GM21528 (cell line): Measurements from ENCODE around the gene MAOB.
A peak's percentile ranks its signal among the peaks of the same experiment; 100 is the strongest.
"Not testable (repeated sequence)": the region's sequence is repeated elsewhere in the genome, so short reads cannot be mapped to it uniquely, and the experiment has no call there.

Experiments
- ATAC-seq: cut with Tn5 transposase; IDR thresholded peaks from one replicate; pipeline ENCODE4 v1.9.1; 2021; ENCODE audit warnings: mild to moderate bottlenecking, moderate library complexity; ENCODE audit not compliant: unreplicated experiment, low FRiP score

Gene MAOB

GRCh38 chrX:43785930-43786591, 96.2 kb downstream of the MAOB start:
- ATAC-seq, result no peak

GRCh38 chrX:43758044-43758443, 124.2 kb downstream of the MAOB start:
- ATAC-seq, result no peak

GRCh38 chrX:43756076-43756475, 126.2 kb downstream of the MAOB start:
- no peak for ATAC-seq

- ATAC-seq, result no peak
Measured at GRCh38 chrX:43753637-43754036, 128.6 kb downstream of the MAOB start.

GRCh38 chrX:43750248-43750676, 132.0 kb downstream of the MAOB start:
- peak; percentile 57 for ATAC-seq

GRCh38 chrX:43747476-43747875, 134.8 kb downstream of the MAOB start:
- no peak for ATAC-seq

GRCh38 chrX:43745938-43746721, 136.1 kb downstream of the MAOB start:
- no peak for ATAC-seq

GRCh38 chrX:43744284-43744683, 138.0 kb downstream of the MAOB start:
- ATAC-seq, result no peak

GRCh38 chrX:43743100-43743822, 139.0 kb downstream of the MAOB start:
- no peak for ATAC-seq

- ATAC-seq, result no peak
Measured at GRCh38 chrX:43741843-43742573, 140.2 kb downstream of the MAOB start.

GRCh38 chrX:43735957-43736356, 146.3 kb downstream of the MAOB start:
- ATAC-seq, result no peak

GRCh38 chrX:43735534-43735933, 146.7 kb downstream of the MAOB start:
- ATAC-seq, result no peak

GRCh38 chrX:43734444-43734843, 147.8 kb downstream of the MAOB start:
- ATAC-seq, result no peak

GRCh38 chrX:43733699-43734098, 148.6 kb downstream of the MAOB start:
- ATAC-seq, result no peak

- ATAC-seq, result no peak
Measured at GRCh38 chrX:43731086-43731485, 151.2 kb downstream of the MAOB start.

GRCh38 chrX:43728966-43729365, 153.3 kb downstream of the MAOB start:
- no peak for ATAC-seq

- no peak for ATAC-seq
Measured at GRCh38 chrX:43728002-43728401, 154.2 kb downstream of the MAOB start.

- not testable (repeated sequence) for ATAC-seq
Measured at GRCh38 chrX:43727254-43727653, 155.0 kb downstream of the MAOB start.

- ATAC-seq, result not testable (repeated sequence)
Measured at GRCh38 chrX:43725227-43725626, 157.0 kb downstream of the MAOB start.

GRCh38 chrX:43720961-43721360, 161.3 kb downstream of the MAOB start:
- no peak for ATAC-seq

GRCh38 chrX:43720082-43720481, 162.2 kb downstream of the MAOB start:
- no peak for ATAC-seq
